HepG2 (cell line): ENCODE results near the gene ARHGAP22. TPM values are rescaled to one million over a fixed set of nuclear protein-coding genes. Genes with fewer than 3 reads are reported as not detected.

Experiments
- ATAC-seq: fragments of 200-7000 bp; cut with Tn5 transposase; 3 replicates; pipeline ENCODE4 v1.9.1; 2020; ENCODE audit warnings: mild to moderate bottlenecking, moderate library complexity
- BruUV-seq: library from RNA; stranded (reverse); fragments of 400-500 nt; replicated peaks from 2 replicates; lab custom pipeline; 2021; lab: Mats Ljungman, UMichigan
- CTCF ChIA-PET: fragments of 300-600 bp; formaldehyde crosslinking; extraction: SDS; loops from one replicate; lab custom pipeline; 2021; ENCODE audit warnings: low total read pairs, inconsistent platforms, low intra/inter-chr PET ratio; lab: Yijun Ruan, JAX
- POLR2A ChIA-PET: fragments of 350-600 bp; sonication (Branson Sonifier 250); formaldehyde crosslinking; loops from one replicate; lab custom pipeline; 2020; ENCODE audit warnings: antibody characterized with exemption, inconsistent platforms; lab: Yijun Ruan, JAX
- DNase-seq: peaks from one replicate; pipeline ENCODE4 v3.0.0-alpha.2; 2015; ENCODE audit warnings: low spot score
- FAIRE-seq: peaks from 3 replicates; lab custom pipeline; 2011; peaks lifted over from hg19 to GRCh38; lab: Jason Lieb, UNC
- H2AFZ ChIP-seq: one replicate; pipeline ENCODE4 v1.6.1; 2011; ENCODE audit warnings: low read length, inconsistent platforms
- H3K27ac ChIP-seq: fragments of 300-600 bp; 3 replicates; pipeline ENCODE4 v1.8.0; 2011; ENCODE audit warnings: mixed run types, mild to moderate bottlenecking, mixed read lengths, low read length, inconsistent platforms; ENCODE audit not compliant: insufficient read depth; ENCODE audit errors: extremely low read length
- H3K27me3 ChIP-seq, 2 experiments: fragments of 200-600 bp in 1 of 2; 2 replicates in 1 of 2; 3 replicates in 1 of 2; pipeline versions ENCODE4 v1.6.0 to v1.8.0; 2011; ENCODE audit warnings: low read length in 2 of 2, mild to moderate bottlenecking in 2 of 2, moderate library complexity in 2 of 2, inconsistent platforms in 1 of 2; ENCODE audit not compliant: insufficient read depth in 2 of 2, control insufficient read depth in 1 of 2
- H3K36me3 ChIP-seq, 2 experiments: fragments of 200-600 bp in 1 of 2; replicated peaks in 1 of 2; 2 replicates in 1 of 2; 3 replicates in 1 of 2; pipeline versions ENCODE4 v1.5.1 to v1.8.0; 2011; ENCODE audit warnings: low read length in 2 of 2, inconsistent platforms in 1 of 2; ENCODE audit not compliant: insufficient read depth in 2 of 2, control insufficient read depth in 1 of 2
- H3K4me1 ChIP-seq: 2 replicates; pipeline ENCODE4 v1.5.1; 2012; ENCODE audit warnings: low read length, inconsistent platforms; ENCODE audit not compliant: insufficient read depth
- H3K4me2 ChIP-seq: 2 replicates; pipeline ENCODE4 v1.6.0; 2011; ENCODE audit warnings: low read depth, low read length, inconsistent platforms
- H3K4me3 ChIP-seq, 3 experiments: fragments of 200-600 bp in 1 of 3; sonication (generic), shearing (Covaris generic) in 1 of 3; replicated peaks in 1 of 3; 2 replicates each; pipeline ENCODE4 v1.5.1; 2011 to 2016; ENCODE audit warnings: low read length in 3 of 3, inconsistent platforms in 2 of 3, low read depth in 2 of 3, mild to moderate bottlenecking in 2 of 3, control low read depth in 1 of 3, mixed read lengths in 1 of 3; ENCODE audit not compliant: insufficient read depth in 1 of 3
- H3K79me2 ChIP-seq: one replicate; pipeline ENCODE4 v1.6.1; 2011; ENCODE audit warnings: low read length, inconsistent platforms; ENCODE audit not compliant: insufficient read depth
- H3K9ac ChIP-seq: 2 replicates; pipeline ENCODE4 v1.6.0; 2011; ENCODE audit warnings: mild to moderate bottlenecking, low read depth, low read length, inconsistent platforms; ENCODE audit not compliant: insufficient read depth
- H3K9me3 ChIP-seq: 2 replicates; pipeline ENCODE4 v1.5.1; 2012; ENCODE audit warnings: mild to moderate bottlenecking, low read length
- H4K20me1 ChIP-seq: 2 replicates; pipeline ENCODE4 v1.6.0; 2011; ENCODE audit warnings: inconsistent platforms, mild to moderate bottlenecking, low read length, moderate library complexity; ENCODE audit not compliant: insufficient read depth
- AGO2 ChIP-seq: fragments of 200-400 bp; formaldehyde crosslinking; optimal IDR thresholded peaks from 2 replicates; pipeline ENCODE3; 2017; ENCODE audit warnings: mild to moderate bottlenecking, low read depth, low read length, moderate library complexity
- CCAR2 ChIP-seq: fragments of 200-400 bp; formaldehyde crosslinking; optimal IDR thresholded peaks from 2 replicates; pipeline ENCODE3; 2018; ENCODE audit warnings: low read depth, mild to moderate bottlenecking, low read length, moderate library complexity
- REL ChIP-seq: sonication (generic); formaldehyde crosslinking; conservative IDR thresholded peaks from 2 replicates; pipeline ENCODE4 v1.8.0; 2022; ENCODE audit warnings: mild to moderate bottlenecking, missing genetic modification reagents, moderate library complexity
- ZFX ChIP-seq: sonication (generic); formaldehyde crosslinking; IDR thresholded peaks from 2 replicates; pipeline ENCODE4 v1.4.0; 2020; ENCODE audit warnings: mild to moderate bottlenecking, low read depth, missing genetic modification reagents, moderate library complexity
- ZNF709 ChIP-seq: sonication (generic); formaldehyde crosslinking; IDR thresholded peaks from 2 replicates; pipeline ENCODE4 v1.5.0; 2020; ENCODE audit warnings: mild to moderate bottlenecking, missing genetic modification reagents
- ZNF749 ChIP-seq: sonication (generic); formaldehyde crosslinking; IDR thresholded peaks from 2 replicates; pipeline ENCODE4 v1.8.0; 2022; ENCODE audit warnings: mild to moderate bottlenecking, missing genetic modification reagents, moderate library complexity, borderline replicate concordance
- ZNF781 ChIP-seq: sonication (generic); formaldehyde crosslinking; IDR thresholded peaks from 2 replicates; pipeline ENCODE4 v1.5.1; 2020; ENCODE audit warnings: borderline replicate concordance, mild to moderate bottlenecking, missing genetic modification reagents; ENCODE audit errors: not compliant biosample characterization
- ZNF850 ChIP-seq: sonication (generic); formaldehyde crosslinking; conservative IDR thresholded peaks from 2 replicates; pipeline ENCODE4 v1.9.0; 2021; ENCODE audit warnings: mild to moderate bottlenecking, missing genetic modification reagents
- WGBS: methylation state at CpG from one replicate; pipeline ENCODE4 v1.1.6; 2017; ENCODE audit warnings: low lambda C conversion rate; 5-methylcytosine and 5-hydroxymethylcytosine counted together
- in situ Hi-C: cut with HindIII; loops from 2 replicates; pipeline ENCODE4 v1.10.0; 2017; ENCODE audit warnings: low pct_unique_long_range_greater_than_20kb; ENCODE audit not compliant: extremely low pct_ligation_motif_present
- intact Hi-C: fragments of 100-400 bp; cut with micrococcal nuclease; formaldehyde crosslinking; loops from one replicate; pipeline ENCODE4 v1.10.0; 2022; ENCODE audit not compliant: unreplicated experiment
- polyA plus RNA-seq, 8 experiments: library from polyadenylated mRNA; depleted of rRNA in 3 of 8; stranded (reverse) in 7 of 8; unstranded in 1 of 8; fragments of >200 nt; fragmentation: Illumina TruSeq in 4 of 8; extraction: Trizol in 4 of 8; gene quantifications; 2 replicates each; pipeline versions ENCODE4 v1.2.1 to v1.2.3, GENCODE V29; 2011 to 2016; ENCODE audit warnings: low read depth in 4 of 8, missing spikeins in 1 of 8, mixed read lengths in 1 of 8; ENCODE audit not compliant: insufficient read depth in 1 of 8
- total RNA-seq, 5 experiments: library from RNA; depleted of rRNA; stranded (reverse); fragments of >200 nt; fragmentation: Illumina TruSeq; extraction: Trizol; gene quantifications; 2 replicates each; pipeline ENCODE4 v1.2.3, GENCODE V29; 2016; ENCODE audit warnings: low read depth in 1 of 5
- TF ChIP-seq, protein P1 (sequence below): sonication (generic); formaldehyde crosslinking; IDR thresholded peaks from 2 replicates; pipeline ENCODE4 v1.5.0; 2020; ENCODE audit warnings: missing genetic modification reagents
- TF ChIP-seq, protein P2 (sequence below): sonication (generic); formaldehyde crosslinking; IDR thresholded peaks from 2 replicates; pipeline ENCODE4 v1.4.0; 2020; ENCODE audit warnings: mild to moderate bottlenecking, low read depth, missing genetic modification reagents
- TF ChIP-seq, protein P3 (sequence below): sonication (generic); formaldehyde crosslinking; IDR thresholded peaks from 2 replicates; pipeline ENCODE4 v1.4.0; 2020; ENCODE audit warnings: missing genetic modification reagents
- TF ChIP-seq, protein P4 (sequence below): IDR thresholded peaks from 2 replicates; pipeline ENCODE4 v1.6.1; 2018; ENCODE audit warnings: missing genetic modification reagents
- TF ChIP-seq, protein P5 (sequence below): sonication (generic); formaldehyde crosslinking; IDR thresholded peaks from 2 replicates; pipeline ENCODE4 v1.4.0; 2020; ENCODE audit warnings: missing genetic modification reagents

ARHGAP22 gene
- total and polyA plus RNA-seq, 2 of the 13 experiments (the other 11 are each of a cell fraction or from before 2014, with no cell fraction given): 0.08 to 0.38 TPM

- H2AFZ ChIP-seq: no peak overlapping the region
- 50% methylated on average over 3 of the region's 5 CpGs for WGBS
- no peak overlapping the region for H3K27ac ChIP-seq
- H3K36me3 ChIP-seq: no peaks in the 10 kb centered on the region
- in situ Hi-C loops (no loop called here), intact Hi-C loops (no loop called here)
- BruUV-seq: no TSS peak
- POLR2A ChIA-PET: interaction anchor here (1.0 kb wide), 1 partner anchor 10 kb away, joined by 3 read pairs; no protein-coding TSS in a partner anchor
- H3K9ac ChIP-seq: no peak overlapping the region
- no peak overlapping the region for H3K4me2 ChIP-seq
- no peaks in the 10 kb centered on the region for H3K9me3 ChIP-seq
- H3K4me1 ChIP-seq: no peaks in the 10 kb centered on the region
- CTCF ChIA-PET: no interaction called here
- 0 out of 5 replicates have a peak, but pooled peaks cover 0 to 2% of the 10 kb centered on the region in 2 experiments for H3K27me3 ChIP-seq
- FAIRE-seq: no peak
- no peak overlapping the region for H3K4me3 ChIP-seq
- no peak for DNase-seq
- no peaks in the 10 kb centered on the region for H3K79me2 ChIP-seq
- TF ChIP-seq, protein P1, sequence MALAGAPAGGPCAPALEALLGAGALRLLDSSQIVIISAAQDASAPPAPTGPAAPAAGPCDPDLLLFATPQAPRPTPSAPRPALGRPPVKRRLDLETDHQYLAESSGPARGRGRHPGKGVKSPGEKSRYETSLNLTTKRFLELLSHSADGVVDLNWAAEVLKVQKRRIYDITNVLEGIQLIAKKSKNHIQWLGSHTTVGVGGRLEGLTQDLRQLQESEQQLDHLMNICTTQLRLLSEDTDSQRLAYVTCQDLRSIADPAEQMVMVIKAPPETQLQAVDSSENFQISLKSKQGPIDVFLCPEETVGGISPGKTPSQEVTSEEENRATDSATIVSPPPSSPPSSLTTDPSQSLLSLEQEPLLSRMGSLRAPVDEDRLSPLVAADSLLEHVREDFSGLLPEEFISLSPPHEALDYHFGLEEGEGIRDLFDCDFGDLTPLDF (CRISPR knock-in tag): no peak
- no peak for TF ChIP-seq ZNF850 (CRISPR knock-in tag)
- TF ChIP-seq, protein P2, sequence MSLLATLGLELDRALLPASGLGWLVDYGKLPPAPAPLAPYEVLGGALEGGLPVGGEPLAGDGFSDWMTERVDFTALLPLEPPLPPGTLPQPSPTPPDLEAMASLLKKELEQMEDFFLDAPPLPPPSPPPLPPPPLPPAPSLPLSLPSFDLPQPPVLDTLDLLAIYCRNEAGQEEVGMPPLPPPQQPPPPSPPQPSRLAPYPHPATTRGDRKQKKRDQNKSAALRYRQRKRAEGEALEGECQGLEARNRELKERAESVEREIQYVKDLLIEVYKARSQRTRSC (CRISPR knock-in tag): no peak
- TF ChIP-seq ZFX (CRISPR knock-in tag): no peak
- no peak for TF ChIP-seq REL (CRISPR knock-in tag)
- no peak for TF ChIP-seq CCAR2
- TF ChIP-seq, protein P3, sequence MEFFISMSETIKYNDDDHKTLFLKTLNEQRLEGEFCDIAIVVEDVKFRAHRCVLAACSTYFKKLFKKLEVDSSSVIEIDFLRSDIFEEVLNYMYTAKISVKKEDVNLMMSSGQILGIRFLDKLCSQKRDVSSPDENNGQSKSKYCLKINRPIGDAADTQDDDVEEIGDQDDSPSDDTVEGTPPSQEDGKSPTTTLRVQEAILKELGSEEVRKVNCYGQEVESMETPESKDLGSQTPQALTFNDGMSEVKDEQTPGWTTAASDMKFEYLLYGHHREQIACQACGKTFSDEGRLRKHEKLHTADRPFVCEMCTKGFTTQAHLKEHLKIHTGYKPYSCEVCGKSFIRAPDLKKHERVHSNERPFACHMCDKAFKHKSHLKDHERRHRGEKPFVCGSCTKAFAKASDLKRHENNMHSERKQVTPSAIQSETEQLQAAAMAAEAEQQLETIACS (CRISPR knock-in tag): no peak
- TF ChIP-seq, protein P4, sequence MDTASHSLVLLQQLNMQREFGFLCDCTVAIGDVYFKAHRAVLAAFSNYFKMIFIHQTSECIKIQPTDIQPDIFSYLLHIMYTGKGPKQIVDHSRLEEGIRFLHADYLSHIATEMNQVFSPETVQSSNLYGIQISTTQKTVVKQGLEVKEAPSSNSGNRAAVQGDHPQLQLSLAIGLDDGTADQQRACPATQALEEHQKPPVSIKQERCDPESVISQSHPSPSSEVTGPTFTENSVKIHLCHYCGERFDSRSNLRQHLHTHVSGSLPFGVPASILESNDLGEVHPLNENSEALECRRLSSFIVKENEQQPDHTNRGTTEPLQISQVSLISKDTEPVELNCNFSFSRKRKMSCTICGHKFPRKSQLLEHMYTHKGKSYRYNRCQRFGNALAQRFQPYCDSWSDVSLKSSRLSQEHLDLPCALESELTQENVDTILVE: no peak
- TF ChIP-seq ZNF781: no peak
- no peak for TF ChIP-seq AGO2
- TF ChIP-seq ZNF709 (CRISPR knock-in tag): no peak
- TF ChIP-seq, protein P5, sequence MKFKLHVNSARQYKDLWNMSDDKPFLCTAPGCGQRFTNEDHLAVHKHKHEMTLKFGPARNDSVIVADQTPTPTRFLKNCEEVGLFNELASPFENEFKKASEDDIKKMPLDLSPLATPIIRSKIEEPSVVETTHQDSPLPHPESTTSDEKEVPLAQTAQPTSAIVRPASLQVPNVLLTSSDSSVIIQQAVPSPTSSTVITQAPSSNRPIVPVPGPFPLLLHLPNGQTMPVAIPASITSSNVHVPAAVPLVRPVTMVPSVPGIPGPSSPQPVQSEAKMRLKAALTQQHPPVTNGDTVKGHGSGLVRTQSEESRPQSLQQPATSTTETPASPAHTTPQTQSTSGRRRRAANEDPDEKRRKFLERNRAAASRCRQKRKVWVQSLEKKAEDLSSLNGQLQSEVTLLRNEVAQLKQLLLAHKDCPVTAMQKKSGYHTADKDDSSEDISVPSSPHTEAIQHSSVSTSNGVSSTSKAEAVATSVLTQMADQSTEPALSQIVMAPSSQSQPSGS (CRISPR knock-in tag): no peak
- TF ChIP-seq ZNF749 (CRISPR knock-in tag): no peak
- H4K20me1 ChIP-seq: no peaks in the 10 kb centered on the region
- no peak for ATAC-seq
Measured at GRCh38 chr10:48462482-48463020, 142.3 kb downstream of the ARHGAP22 start.
